ENCODE results near the gene POLR1B. TPM values are rescaled to one million over a fixed set of nuclear protein-coding genes. Genes with fewer than 3 reads are reported as not detected.
"Not testable (repeated sequence)": the region's sequence is repeated elsewhere in the genome, so short reads cannot be mapped to it uniquely, and the experiment has no call there.

Gene POLR1B
- total RNA-seq, 1 experiment from 2014 or later: 27.7 TPM

DNA sequence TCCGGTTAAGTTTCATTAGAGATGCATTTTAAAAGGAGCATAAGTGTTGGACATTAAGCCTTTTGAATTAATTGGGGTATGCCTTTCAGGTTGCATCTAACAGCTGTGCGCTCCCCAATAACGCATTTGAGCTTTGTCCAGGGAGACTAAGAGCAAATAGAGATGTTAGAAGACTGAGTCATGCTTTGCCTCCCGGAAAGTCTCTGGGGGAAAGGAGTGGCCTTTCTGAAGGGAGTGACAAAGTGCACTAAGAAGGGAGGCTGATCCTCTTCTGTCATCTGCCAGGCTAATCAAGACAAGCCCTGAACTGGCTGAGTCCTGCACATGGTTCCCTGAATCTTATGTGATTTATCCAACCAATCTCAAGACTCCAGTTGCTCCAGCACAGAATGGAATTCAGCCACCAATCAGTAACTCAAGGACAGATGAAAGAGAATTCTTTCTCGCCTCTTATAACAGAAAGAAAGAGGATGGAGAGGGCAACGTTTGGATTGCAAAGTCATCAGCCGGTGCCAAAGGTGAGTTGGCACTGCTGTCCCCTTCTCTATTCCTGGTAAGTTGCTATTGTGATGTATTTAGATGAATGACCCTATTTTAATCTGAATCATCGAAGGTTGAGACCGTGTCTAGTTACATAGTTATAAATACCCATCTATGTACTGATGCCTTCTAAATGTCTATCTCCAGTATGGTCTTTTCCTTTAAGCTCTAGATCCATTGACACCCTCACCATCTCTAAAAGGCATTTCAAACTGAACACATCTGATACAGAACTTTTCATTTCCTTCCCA is 48.2 kb upstream of the POLR1B start:
- Histone ChIP-seq H3K27ac (no peak overlapping the region), H3K79me2 (ENCODE audit: low read depth) (0 out of 2 replicates have a peak, but pooled peaks cover 3% of the 10 kb centered on the region), H3K9me3 (ENCODE audit: insufficient read depth, low read depth) (no peaks in the 10 kb centered on the region), H3K4me2 (peak overlapping the region; percentile 14), H3F3A (ENCODE audit: insufficient read depth, low read depth) (peaks cover 11% of the 10 kb centered on the region; the same call in 1 of the 2 replicates), H3K9me2 (ENCODE audit: insufficient read depth) (no peaks in the 10 kb centered on the region), H3K36me3 (ENCODE audit: low read depth) (no peaks in the 10 kb centered on the region; the same call in 1 of the 2 replicates), H3K4me1 (replicated peaks; ENCODE audit: insufficient read depth) (peaks cover 14% of the 10 kb centered on the region), H3K27me3 (ENCODE audit: insufficient read depth, low read depth) (no peaks in the 10 kb centered on the region), H4K20me1 (ENCODE audit: insufficient read depth) (no peaks in the 10 kb centered on the region), H2AFZ (no peak overlapping the region), H3K4me3 (no peak overlapping the region)
- DNase-seq: peak; percentile 35 to 59
- CTCF ChIA-PET: interaction anchor here (0.7 kb wide), 1 partner anchor 235 kb away, joined by 3 read pairs; no protein-coding TSS in a partner anchor
- no peak for TF ChIP-seq EZH2 (IDR thresholded peaks at IDR 0.05; ENCODE audit: low read depth)
- TF ChIP-seq, protein P1, sequence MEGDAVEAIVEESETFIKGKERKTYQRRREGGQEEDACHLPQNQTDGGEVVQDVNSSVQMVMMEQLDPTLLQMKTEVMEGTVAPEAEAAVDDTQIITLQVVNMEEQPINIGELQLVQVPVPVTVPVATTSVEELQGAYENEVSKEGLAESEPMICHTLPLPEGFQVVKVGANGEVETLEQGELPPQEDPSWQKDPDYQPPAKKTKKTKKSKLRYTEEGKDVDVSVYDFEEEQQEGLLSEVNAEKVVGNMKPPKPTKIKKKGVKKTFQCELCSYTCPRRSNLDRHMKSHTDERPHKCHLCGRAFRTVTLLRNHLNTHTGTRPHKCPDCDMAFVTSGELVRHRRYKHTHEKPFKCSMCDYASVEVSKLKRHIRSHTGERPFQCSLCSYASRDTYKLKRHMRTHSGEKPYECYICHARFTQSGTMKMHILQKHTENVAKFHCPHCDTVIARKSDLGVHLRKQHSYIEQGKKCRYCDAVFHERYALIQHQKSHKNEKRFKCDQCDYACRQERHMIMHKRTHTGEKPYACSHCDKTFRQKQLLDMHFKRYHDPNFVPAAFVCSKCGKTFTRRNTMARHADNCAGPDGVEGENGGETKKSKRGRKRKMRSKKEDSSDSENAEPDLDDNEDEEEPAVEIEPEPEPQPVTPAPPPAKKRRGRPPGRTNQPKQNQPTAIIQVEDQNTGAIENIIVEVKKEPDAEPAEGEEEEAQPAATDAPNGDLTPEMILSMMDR (conservative IDR thresholded peaks at IDR 0.05): no peak
- intact Hi-C loops (cut with micrococcal nuclease; ENCODE audit: unreplicated experiment): no loop called here
- POLR2A ChIA-PET (ENCODE audit: unreplicated experiment): interaction anchor here (0.5 kb wide), 1 partner anchor 431 kb away, joined by 6 read pairs; no protein-coding TSS in a partner anchor
- BruUV-seq (replicated peaks): no TSS peak

DNA sequence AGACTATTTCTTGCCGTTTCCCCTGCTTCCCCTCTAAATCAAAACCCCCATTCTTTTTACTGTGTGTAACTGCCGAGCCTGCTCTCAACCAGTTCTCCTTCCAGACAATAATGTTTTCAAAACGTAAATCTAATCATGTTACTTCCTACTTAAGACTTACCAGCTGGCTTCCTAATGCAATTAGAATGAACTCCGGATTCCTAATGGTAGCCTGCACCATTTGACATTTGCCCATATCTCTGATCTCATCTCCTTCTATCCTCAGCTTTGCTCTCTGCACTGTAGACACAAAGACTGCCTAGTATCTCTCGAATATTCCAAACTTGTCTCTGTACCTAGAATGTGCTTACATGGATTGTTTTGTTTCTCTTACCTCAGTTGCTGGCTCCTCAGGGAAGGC is 47.4 kb upstream of the POLR1B start:
- Histone ChIP-seq H3K36me3 (ENCODE audit: low read depth) (no peaks in the 10 kb centered on the region; the same call in 1 of the 2 replicates), H3K9me3 (ENCODE audit: insufficient read depth, low read depth) (no peaks in the 10 kb centered on the region), H3K9me2 (ENCODE audit: insufficient read depth) (no peaks in the 10 kb centered on the region), H3K4me1 (replicated peaks; ENCODE audit: insufficient read depth) (peaks cover 14% of the 10 kb centered on the region), H3K4me3 (no peak overlapping the region), H2AFZ (no peak overlapping the region), H3F3A (ENCODE audit: insufficient read depth, low read depth) (peaks cover 11% of the 10 kb centered on the region; the same call in 1 of the 2 replicates), H3K27ac (no peak overlapping the region), H3K4me2 (no peak overlapping the region), H4K20me1 (ENCODE audit: insufficient read depth) (no peaks in the 10 kb centered on the region), H3K27me3 (ENCODE audit: insufficient read depth, low read depth) (no peaks in the 10 kb centered on the region), H3K79me2 (ENCODE audit: low read depth) (0 out of 2 replicates have a peak, but pooled peaks cover 3% of the 10 kb centered on the region)
- ChIA-PET CTCF (no interaction called here), POLR2A (ENCODE audit: unreplicated experiment) (no interaction called here)
- intact Hi-C loops (cut with micrococcal nuclease; ENCODE audit: unreplicated experiment): no loop called here
- no TSS peak for BruUV-seq (replicated peaks)
- TF ChIP-seq, protein P1 (conservative IDR thresholded peaks at IDR 0.05): no peak
- no peak for TF ChIP-seq EZH2 (IDR thresholded peaks at IDR 0.05; ENCODE audit: low read depth)
- DNase-seq: no peak

DNA sequence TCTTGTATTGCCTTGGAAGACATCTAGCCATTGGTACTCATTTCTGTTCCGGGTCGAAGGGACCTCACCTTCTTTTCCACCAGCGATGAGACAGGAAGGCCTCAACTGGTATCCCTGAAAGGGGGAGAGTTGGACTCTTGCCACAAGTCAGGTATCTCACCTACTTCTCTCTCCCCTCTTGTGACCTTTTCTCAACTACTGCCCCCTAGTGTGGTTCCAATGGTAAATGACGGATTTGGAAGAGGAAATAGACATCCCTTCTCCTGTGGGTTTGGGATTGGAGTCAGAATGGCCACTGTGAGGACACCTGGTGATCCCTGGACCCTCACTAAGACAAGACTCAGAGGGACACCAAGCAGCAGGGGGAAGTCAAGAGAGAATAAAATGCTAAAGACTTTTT is 46.4 kb upstream of the POLR1B start:
- BruUV-seq (replicated peaks); intact Hi-C loops (cut with micrococcal nuclease; ENCODE audit: unreplicated experiment); POLR2A ChIA-PET (ENCODE audit: unreplicated experiment): not testable (repeated sequence)

More for the DNA sequence above, 46.4 kb upstream of the POLR1B start:
- H4K20me1 ChIP-seq (ENCODE audit: insufficient read depth); H3K4me3 ChIP-seq; H3K4me2 ChIP-seq; H3K79me2 ChIP-seq (ENCODE audit: low read depth); H3K36me3 ChIP-seq (ENCODE audit: low read depth); H3K27me3 ChIP-seq (ENCODE audit: insufficient read depth, low read depth); H3K27ac ChIP-seq; CTCF ChIA-PET; DNase-seq; H2AFZ ChIP-seq; H3K9me2 ChIP-seq (ENCODE audit: insufficient read depth); H3K9me3 ChIP-seq (ENCODE audit: insufficient read depth, low read depth): not testable (repeated sequence)
- H3K4me1 ChIP-seq (replicated peaks; ENCODE audit: insufficient read depth): peaks cover 14% of the 10 kb centered on the region
- H3F3A ChIP-seq (ENCODE audit: insufficient read depth, low read depth): peaks cover 11% of the 10 kb centered on the region; the same call in 1 of the 2 replicates

Measured in PC-9 (cell line).